ENCODE results near the gene SPDL1. TPM values are rescaled to one million over a fixed set of nuclear protein-coding genes. Genes with fewer than 3 reads are reported as not detected.

Gene SPDL1
- total RNA-seq, 2 donors from 2014 or later: 8.0 to 13.7 TPM

- no peaks in the 10 kb centered on the region for H3K27me3 ChIP-seq
- no peaks in the 10 kb centered on the region for H3K4me1 ChIP-seq
- no peaks in the 10 kb centered on the region for H3K9me3 ChIP-seq
- TF ChIP-seq, protein P1, sequence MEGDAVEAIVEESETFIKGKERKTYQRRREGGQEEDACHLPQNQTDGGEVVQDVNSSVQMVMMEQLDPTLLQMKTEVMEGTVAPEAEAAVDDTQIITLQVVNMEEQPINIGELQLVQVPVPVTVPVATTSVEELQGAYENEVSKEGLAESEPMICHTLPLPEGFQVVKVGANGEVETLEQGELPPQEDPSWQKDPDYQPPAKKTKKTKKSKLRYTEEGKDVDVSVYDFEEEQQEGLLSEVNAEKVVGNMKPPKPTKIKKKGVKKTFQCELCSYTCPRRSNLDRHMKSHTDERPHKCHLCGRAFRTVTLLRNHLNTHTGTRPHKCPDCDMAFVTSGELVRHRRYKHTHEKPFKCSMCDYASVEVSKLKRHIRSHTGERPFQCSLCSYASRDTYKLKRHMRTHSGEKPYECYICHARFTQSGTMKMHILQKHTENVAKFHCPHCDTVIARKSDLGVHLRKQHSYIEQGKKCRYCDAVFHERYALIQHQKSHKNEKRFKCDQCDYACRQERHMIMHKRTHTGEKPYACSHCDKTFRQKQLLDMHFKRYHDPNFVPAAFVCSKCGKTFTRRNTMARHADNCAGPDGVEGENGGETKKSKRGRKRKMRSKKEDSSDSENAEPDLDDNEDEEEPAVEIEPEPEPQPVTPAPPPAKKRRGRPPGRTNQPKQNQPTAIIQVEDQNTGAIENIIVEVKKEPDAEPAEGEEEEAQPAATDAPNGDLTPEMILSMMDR (IDR thresholded peaks at IDR 0.05): no peak
- H3K9ac ChIP-seq (ENCODE audit: low read depth in 2 of 2, low read length in 2 of 2): no peak overlapping the region
- no peaks in the 10 kb centered on the region for H3K36me3 ChIP-seq
- H3K27ac ChIP-seq: no peak overlapping the region
- intact Hi-C loops (cut with DNase I): no loop called here
- no peak for DNase-seq
- no peak overlapping the region for H3K4me3 ChIP-seq
These were observed 43.2 kb downstream of the SPDL1 start for GRCh38 chr5:169626779-169627178.

GRCh38 chr5:169627551-169627950, 44.0 kb downstream of the SPDL1 start:
- H3K9me3 ChIP-seq: no peaks in the 10 kb centered on the region
- no peaks in the 10 kb centered on the region for H3K4me1 ChIP-seq
- H3K36me3 ChIP-seq: no peaks in the 10 kb centered on the region
- H3K4me3 ChIP-seq: no peak overlapping the region
- intact Hi-C loops (cut with DNase I): no loop called here
- TF ChIP-seq, protein P1 (IDR thresholded peaks at IDR 0.05): no peak
- no peak overlapping the region for H3K27ac ChIP-seq
- H3K9ac ChIP-seq (ENCODE audit: low read depth in 2 of 2, low read length in 2 of 2): no peak overlapping the region
- no peaks in the 10 kb centered on the region for H3K27me3 ChIP-seq
- no peak for DNase-seq

- Histone ChIP-seq H3K4me3 (no peak overlapping the region), H3K9me3 (no peaks in the 10 kb centered on the region), H3K27ac (no peak overlapping the region), H3K36me3 (no peaks in the 10 kb centered on the region), H3K4me1 (no peaks in the 10 kb centered on the region), H3K27me3 (no peaks in the 10 kb centered on the region), H3K9ac (ENCODE audit: low read depth in 2 of 2, low read length in 2 of 2) (no peak overlapping the region)
- TF ChIP-seq, protein P1 (IDR thresholded peaks at IDR 0.05): no peak
- intact Hi-C loops (cut with DNase I): no loop called here
- no peak for DNase-seq
These were observed 45.3 kb downstream of the SPDL1 start for GRCh38 chr5:169628892-169629291.

GRCh38 chr5:169629847-169630548, 46.4 kb downstream of the SPDL1 start:
- H3K9ac ChIP-seq (ENCODE audit: low read depth in 2 of 2, low read length in 2 of 2): no peak overlapping the region
- intact Hi-C loops (cut with DNase I): no loop called here
- H3K27ac ChIP-seq: no peak overlapping the region
- no peaks in the 10 kb centered on the region for H3K36me3 ChIP-seq
- no peak for DNase-seq
- no peaks in the 10 kb centered on the region for H3K9me3 ChIP-seq
- TF ChIP-seq, protein P1 (IDR thresholded peaks at IDR 0.05): no peak
- no peaks in the 10 kb centered on the region for H3K4me1 ChIP-seq
- H3K27me3 ChIP-seq: no peaks in the 10 kb centered on the region
- H3K4me3 ChIP-seq: no peak overlapping the region

DNA sequence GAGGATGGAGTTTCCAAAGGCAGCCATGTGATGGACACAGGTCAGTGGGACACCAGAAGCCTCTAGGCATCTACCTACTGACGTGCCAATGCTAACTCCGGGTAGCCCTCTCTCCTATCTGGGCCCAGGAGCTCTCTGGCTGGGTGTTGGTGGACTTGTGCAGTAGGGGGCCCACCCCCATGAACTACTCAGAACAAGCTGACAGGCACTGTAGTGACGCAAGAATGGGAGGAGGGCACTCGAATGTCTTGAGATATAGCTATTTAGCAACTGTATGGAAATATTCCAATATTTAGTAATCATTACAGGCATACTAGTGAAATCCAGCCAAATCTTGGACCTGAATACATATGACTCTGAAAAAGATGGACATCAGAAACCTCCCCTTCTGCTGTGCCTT, 47.8 kb downstream of the SPDL1 start:
- H3K27ac ChIP-seq: no peak overlapping the region
- H3K9me3 ChIP-seq: no peaks in the 10 kb centered on the region
- H3K9ac ChIP-seq (ENCODE audit: low read depth in 2 of 2, low read length in 2 of 2): no peak overlapping the region
- no peak for DNase-seq
- no peak overlapping the region for H3K4me3 ChIP-seq
- H3K36me3 ChIP-seq: no peaks in the 10 kb centered on the region
- TF ChIP-seq, protein P1 (IDR thresholded peaks at IDR 0.05): no peak
- no peaks in the 10 kb centered on the region for H3K4me1 ChIP-seq
- H3K27me3 ChIP-seq: no peaks in the 10 kb centered on the region
- intact Hi-C loops (cut with DNase I): no loop called here

Data from colonic mucosa (tissue), 4 donors.